22Rv1 (cell line): ENCODE data around the gene SDK1.

Experiments used
- H3K27ac ChIP-seq: fragments of 450-650 bp; 2 replicates; pipeline ENCODE4 v1.5.1; 2017
- CTCF ChIP-seq: fragments of 450-650 bp; IDR thresholded peaks from 2 replicates; pipeline ENCODE4 v1.5.1; 2017; ENCODE audit warnings: mild to moderate bottlenecking
- ZFX ChIP-seq: fragments of 450-650 bp; IDR thresholded peaks from 2 replicates; pipeline ENCODE4 v1.6.1; 2017; ENCODE audit warnings: antibody characterized with exemption, borderline replicate concordance

The SDK1 gene

GRCh38 chr7:3795141-3795540, 494.1 kb downstream of the SDK1 start:
- no peak overlapping the region for H3K27ac ChIP-seq
- no peak for TF ChIP-seq CTCF

- no peak for TF ChIP-seq ZFX
- TF ChIP-seq CTCF = no peak
- H3K27ac ChIP-seq = no peak overlapping the region
Measured at GRCh38 chr7:3795781-3796180, 494.7 kb downstream of the SDK1 start.

- TF ChIP-seq ZFX (no peak), CTCF (no peak)
- H3K27ac ChIP-seq = no peak overlapping the region
Measured at GRCh38 chr7:3805151-3805550, 504.1 kb downstream of the SDK1 start.

GRCh38 chr7:3806516-3806915, 505.5 kb downstream of the SDK1 start:
- no peak for TF ChIP-seq CTCF
- no peak for TF ChIP-seq ZFX
- H3K27ac ChIP-seq = no peak overlapping the region

- TF ChIP-seq CTCF (no peak), ZFX (no peak)
- no peak overlapping the region for H3K27ac ChIP-seq
Measured at GRCh38 chr7:3807824-3808223, 506.8 kb downstream of the SDK1 start.

- no peak overlapping the region for H3K27ac ChIP-seq
- TF ChIP-seq ZFX (no peak), CTCF (no peak)
Measured at GRCh38 chr7:3821488-3821887, 520.4 kb downstream of the SDK1 start.

- TF ChIP-seq ZFX (no peak), CTCF (no peak)
- H3K27ac ChIP-seq = no peak overlapping the region
Measured at GRCh38 chr7:3825491-3825890, 524.4 kb downstream of the SDK1 start.
